DMS 273 (cell line): ENCODE data around the gene ZBTB25.

ENCODE experiments used
- DNase-seq: peaks from one replicate; lab custom pipeline; 2025; ENCODE audit not compliant: unreplicated experiment; lab: John Stamatoyannopoulos, UW

Gene ZBTB25

GRCh38 chr14:64401949-64402348 is 101.7 kb downstream of the ZBTB25 start:
- DNase-seq, result no peak

GRCh38 chr14:64400829-64401459 is 102.7 kb downstream of the ZBTB25 start:
- no peak for DNase-seq
